Muscle layer of duodenum (tissue), 2 donors: ENCODE data around the gene NAB2.

Experiments
- H3K27ac ChIP-seq: one replicate; pipeline ENCODE4 v1.7.0; 2013; ENCODE audit warnings: mild to moderate bottlenecking, low read length
- H3K27me3 ChIP-seq: one replicate; pipeline ENCODE4 v1.7.0; 2013; ENCODE audit warnings: low read depth, mild to moderate bottlenecking, control low read depth, low read length
- H3K36me3 ChIP-seq, 2 donors: one replicate each; pipeline ENCODE4 v1.7.0; 2013; ENCODE audit warnings: low read length in 2 of 2, control low read depth in 1 of 2, mild to moderate bottlenecking in 1 of 2; ENCODE audit not compliant: insufficient read depth in 2 of 2, control insufficient read depth in 1 of 2
- H3K4me1 ChIP-seq, 2 donors: one replicate each; pipeline ENCODE4 v1.7.0; 2013; ENCODE audit warnings: low read length in 2 of 2, mild to moderate bottlenecking in 2 of 2, control low read depth in 1 of 2, moderate library complexity in 1 of 2; ENCODE audit not compliant: insufficient read depth in 2 of 2, control insufficient read depth in 1 of 2
- H3K4me3 ChIP-seq, 2 donors: one replicate each; pipeline ENCODE4 v1.7.0; 2013; ENCODE audit warnings: low read length in 2 of 2, low read depth in 1 of 2, mild to moderate bottlenecking in 1 of 2
- H3K9me3 ChIP-seq, 2 donors: one replicate each; pipeline ENCODE4 v1.7.0; 2013; ENCODE audit warnings: low read length in 2 of 2, control low read depth in 1 of 2, mild to moderate bottlenecking in 1 of 2; ENCODE audit not compliant: control insufficient read depth in 1 of 2
- donor health status: healthy.

NAB2 gene, protein sequence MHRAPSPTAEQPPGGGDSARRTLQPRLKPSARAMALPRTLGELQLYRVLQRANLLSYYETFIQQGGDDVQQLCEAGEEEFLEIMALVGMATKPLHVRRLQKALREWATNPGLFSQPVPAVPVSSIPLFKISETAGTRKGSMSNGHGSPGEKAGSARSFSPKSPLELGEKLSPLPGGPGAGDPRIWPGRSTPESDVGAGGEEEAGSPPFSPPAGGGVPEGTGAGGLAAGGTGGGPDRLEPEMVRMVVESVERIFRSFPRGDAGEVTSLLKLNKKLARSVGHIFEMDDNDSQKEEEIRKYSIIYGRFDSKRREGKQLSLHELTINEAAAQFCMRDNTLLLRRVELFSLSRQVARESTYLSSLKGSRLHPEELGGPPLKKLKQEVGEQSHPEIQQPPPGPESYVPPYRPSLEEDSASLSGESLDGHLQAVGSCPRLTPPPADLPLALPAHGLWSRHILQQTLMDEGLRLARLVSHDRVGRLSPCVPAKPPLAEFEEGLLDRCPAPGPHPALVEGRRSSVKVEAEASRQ

DNA sequence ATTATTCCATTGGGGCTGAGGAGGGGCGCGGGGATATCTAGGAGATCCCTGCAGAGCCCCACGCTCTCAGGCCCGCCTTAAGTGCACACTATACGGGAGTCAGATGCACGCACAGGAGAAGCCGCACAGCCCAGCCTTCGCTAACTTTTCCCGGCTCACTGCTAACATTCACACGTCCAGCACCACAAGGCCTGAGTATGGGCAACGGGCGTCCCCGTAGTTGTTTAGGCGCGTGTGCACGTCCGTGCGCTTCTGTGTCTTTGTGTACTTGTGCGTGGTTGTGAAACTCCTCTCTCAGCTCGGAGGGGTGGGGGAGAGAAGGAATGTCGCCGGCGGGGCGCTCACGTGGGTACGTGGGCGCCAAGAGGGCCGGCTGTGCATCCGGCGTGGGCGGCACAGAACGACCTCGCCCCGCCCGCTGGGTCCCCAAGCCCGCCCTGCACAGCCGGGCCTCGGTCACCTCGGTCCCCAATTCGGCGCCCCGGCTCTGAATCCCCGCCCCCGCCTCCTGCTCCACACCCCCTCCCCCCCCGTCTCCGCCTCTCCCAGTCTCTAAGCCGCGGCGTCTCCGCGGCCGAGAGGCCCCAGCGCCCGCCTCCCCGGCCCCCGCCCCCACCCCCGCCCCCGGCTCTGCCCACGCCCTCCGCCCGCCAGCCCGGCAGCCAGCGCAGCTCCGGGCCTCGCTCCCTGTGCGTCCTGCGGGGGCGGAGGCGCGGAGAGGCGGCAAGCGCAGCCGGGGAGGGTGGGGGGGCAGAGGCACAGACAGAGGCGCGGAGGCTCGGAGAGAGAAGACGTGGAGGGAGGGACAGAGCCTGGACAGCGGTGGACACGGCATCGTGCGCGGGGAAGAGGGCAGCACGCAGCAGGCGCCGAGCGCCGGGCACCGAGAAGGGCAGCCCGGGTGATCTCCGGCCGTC, at the start of gene NAB2:
Gene NAB2, plus strand, starts transcription at position 761 of the 917 bp plus-strand sequence. CDS start 158 bp downstream, outside the sequence.
- H3K4me3 ChIP-seq, result peak within 1 kb of the TSS; percentile 76 to 87
- H3K4me1 ChIP-seq, result peaks cover 16 to 46% of the 10 kb centered on the region in 2 donors
- peaks cover 19 to 38% of the 10 kb centered on the region in 2 donors for H3K36me3 ChIP-seq

GRCh38 chr12:57040211-57040610, 48.7 kb upstream of the NAB2 start:
- Histone ChIP-seq H3K27me3 (no peaks in the 10 kb centered on the region), H3K9me3 (no peaks in the 10 kb centered on the region), H3K27ac (no peak overlapping the region), H3K4me1 (no peaks in the 10 kb centered on the region), H3K4me3 (no peak overlapping the region), H3K36me3 (no peaks in the 10 kb centered on the region)

More for the DNA sequence above, at the start of gene NAB2:
- H3K27ac ChIP-seq, result peak within 1 kb of the TSS; percentile 98
- no peaks in the 10 kb centered on the region for H3K9me3 ChIP-seq
- H3K27me3 ChIP-seq, result no peaks in the 10 kb centered on the region

- H3K27me3 ChIP-seq, result no peaks in the 10 kb centered on the region
- H3K4me1 ChIP-seq, result no peaks in the 10 kb centered on the region
- H3K36me3 ChIP-seq, result no peaks in the 10 kb centered on the region
- no peak overlapping the region for H3K4me3 ChIP-seq
- H3K9me3 ChIP-seq, result no peaks in the 10 kb centered on the region
- H3K27ac ChIP-seq, result no peak overlapping the region
Observed at GRCh38 chr12:57040750-57041149, 48.2 kb upstream of the NAB2 start.

- no peaks in the 10 kb centered on the region for H3K9me3 ChIP-seq
Observed at GRCh38 chr12:57042695-57043094, 46.2 kb upstream of the NAB2 start.

DNA sequence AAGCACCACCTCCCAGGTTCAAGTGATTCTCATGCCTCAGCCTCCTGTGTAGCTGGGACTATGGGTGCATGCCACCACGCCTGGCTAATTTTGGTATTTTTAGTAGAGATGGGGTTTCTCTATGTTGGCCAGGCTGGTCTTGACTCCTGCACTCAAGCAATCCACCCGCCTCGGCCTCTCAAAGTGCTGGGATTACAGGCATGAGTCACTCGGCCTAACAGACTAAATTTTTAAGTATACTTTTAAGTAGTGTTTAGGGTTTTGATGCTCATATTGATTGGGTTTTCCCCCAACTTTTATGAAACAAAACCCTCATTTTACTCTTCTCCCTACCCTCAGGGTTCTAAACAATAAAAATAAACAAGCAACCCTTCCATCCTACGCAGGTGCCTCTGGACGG, 44.4 kb upstream of the NAB2 start:
- no peak overlapping the region for H3K27ac ChIP-seq
- H3K36me3 ChIP-seq, result no peaks in the 10 kb centered on the region
- H3K27me3 ChIP-seq, result no peaks in the 10 kb centered on the region
- no peak overlapping the region for H3K4me3 ChIP-seq
- H3K9me3 ChIP-seq, result no peaks in the 10 kb centered on the region
- no peaks in the 10 kb centered on the region for H3K4me1 ChIP-seq

More at GRCh38 chr12:57042695-57043094, 46.2 kb upstream of the NAB2 start:
- H3K36me3 ChIP-seq, result no peaks in the 10 kb centered on the region
- H3K27ac ChIP-seq, result no peak overlapping the region
- H3K4me1 ChIP-seq, result no peaks in the 10 kb centered on the region
- H3K27me3 ChIP-seq, result no peaks in the 10 kb centered on the region
- no peak overlapping the region for H3K4me3 ChIP-seq

DNA sequence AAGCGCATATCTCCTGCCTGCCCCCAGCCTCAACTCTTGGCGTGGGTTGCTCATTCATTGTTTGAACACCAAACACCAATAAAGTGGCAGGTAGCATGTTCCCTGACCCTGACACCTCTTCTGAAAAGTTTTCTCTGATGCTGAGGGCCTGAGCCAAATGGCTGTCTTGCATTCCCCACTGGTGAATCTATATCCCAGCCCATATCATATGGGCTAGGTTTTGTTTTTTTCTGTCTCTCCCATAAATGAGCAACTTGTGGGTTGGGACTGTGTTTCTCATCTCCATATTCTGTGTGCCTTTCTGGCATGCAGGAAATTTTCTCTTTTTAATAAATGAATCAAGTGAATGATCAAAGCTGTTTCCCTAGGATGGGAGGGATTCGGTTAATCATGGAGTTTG, 44.0 kb upstream of the NAB2 start:
- no peak overlapping the region for H3K4me3 ChIP-seq
- no peaks in the 10 kb centered on the region for H3K9me3 ChIP-seq
- H3K4me1 ChIP-seq, result no peaks in the 10 kb centered on the region
- H3K27me3 ChIP-seq, result no peaks in the 10 kb centered on the region
- no peaks in the 10 kb centered on the region for H3K36me3 ChIP-seq
- H3K27ac ChIP-seq, result no peak overlapping the region

DNA sequence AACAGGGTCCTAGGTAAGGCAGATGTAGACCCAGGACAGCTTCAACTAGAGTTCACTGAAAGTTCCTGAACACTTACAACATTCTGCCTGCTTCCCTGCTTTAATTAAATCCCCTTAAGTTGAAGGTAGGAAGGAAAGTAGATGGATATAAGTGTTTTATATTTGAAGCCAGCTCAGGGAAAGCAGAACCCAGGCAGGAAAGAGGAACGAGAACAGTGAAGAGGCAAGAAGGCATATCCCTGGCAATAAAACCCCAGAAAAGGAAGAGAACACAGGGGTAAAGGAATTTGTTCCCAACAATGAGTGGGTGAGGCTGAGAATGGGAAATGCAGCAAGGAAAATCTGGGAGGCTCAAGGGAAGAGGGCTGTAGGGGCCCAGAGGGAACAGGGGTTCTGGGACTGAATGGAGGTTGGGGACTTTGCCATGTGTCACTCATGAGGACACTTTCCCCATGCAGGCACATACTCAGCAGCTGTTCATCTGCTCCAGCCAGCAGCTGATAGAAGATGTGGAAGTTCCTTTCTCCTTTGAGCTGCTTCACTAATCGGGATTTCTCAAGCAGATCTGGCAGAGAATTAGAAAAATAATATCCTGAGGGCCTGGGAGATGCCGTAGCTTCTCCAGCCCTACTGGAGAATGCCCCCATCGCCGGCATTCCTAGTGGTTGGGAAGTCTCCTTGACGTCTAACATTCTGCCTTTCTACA, 42.7 kb upstream of the NAB2 start:
- Histone ChIP-seq H3K9me3 (no peaks in the 10 kb centered on the region), H3K4me1 (no peaks in the 10 kb centered on the region), H3K36me3 (no peaks in the 10 kb centered on the region), H3K27ac (no peak overlapping the region), H3K27me3 (no peaks in the 10 kb centered on the region), H3K4me3 (no peak overlapping the region)

- H3K27ac ChIP-seq, result no peak overlapping the region
- H3K4me3 ChIP-seq, result peak overlapping the region in 1 of 2 donors; percentile 40
- no peaks in the 10 kb centered on the region for H3K9me3 ChIP-seq
- no peaks in the 10 kb centered on the region for H3K4me1 ChIP-seq
- H3K27me3 ChIP-seq, result no peaks in the 10 kb centered on the region
- H3K36me3 ChIP-seq, result no peaks in the 10 kb centered on the region
Observed at GRCh38 chr12:57046947-57047890, 41.7 kb upstream of the NAB2 start.

- H3K27ac ChIP-seq, result no peak overlapping the region
- no peaks in the 10 kb centered on the region for H3K27me3 ChIP-seq
- no peaks in the 10 kb centered on the region for H3K4me1 ChIP-seq
- H3K9me3 ChIP-seq, result no peaks in the 10 kb centered on the region
- H3K36me3 ChIP-seq, result no peaks in the 10 kb centered on the region
- peak overlapping the region in 1 of 2 donors; percentile 40 for H3K4me3 ChIP-seq
Observed at GRCh38 chr12:57047981-57048380, 40.9 kb upstream of the NAB2 start.

GRCh38 chr12:57048423-57049118, 40.3 kb upstream of the NAB2 start:
- Histone ChIP-seq H3K27ac (peak overlapping the region; percentile 36), H3K27me3 (no peaks in the 10 kb centered on the region), H3K4me1 (no peaks in the 10 kb centered on the region), H3K9me3 (no peaks in the 10 kb centered on the region), H3K4me3 (peak overlapping the region in 1 of 2 donors; percentile 40), H3K36me3 (no peaks in the 10 kb centered on the region)
